DND-41 (cell line): ENCODE measurements around the gene DOHH.

Experiments used
- CTCF ChIP-seq: IDR thresholded peaks from 2 replicates; pipeline ENCODE4 v1.5.1; 2012; ENCODE audit warnings: borderline replicate concordance, low read length, moderate library complexity, mild to moderate bottlenecking; ENCODE audit not compliant: poor library complexity, severe bottlenecking; ENCODE audit errors: extremely low read depth
- EZH2 ChIP-seq: IDR thresholded peaks from 3 replicates; pipeline ENCODE4 v1.6.1; 2012; ENCODE audit warnings: borderline replicate concordance, low read depth, mild to moderate bottlenecking, moderate library complexity, low read length, inconsistent platforms; ENCODE audit not compliant: severe bottlenecking

DNA sequence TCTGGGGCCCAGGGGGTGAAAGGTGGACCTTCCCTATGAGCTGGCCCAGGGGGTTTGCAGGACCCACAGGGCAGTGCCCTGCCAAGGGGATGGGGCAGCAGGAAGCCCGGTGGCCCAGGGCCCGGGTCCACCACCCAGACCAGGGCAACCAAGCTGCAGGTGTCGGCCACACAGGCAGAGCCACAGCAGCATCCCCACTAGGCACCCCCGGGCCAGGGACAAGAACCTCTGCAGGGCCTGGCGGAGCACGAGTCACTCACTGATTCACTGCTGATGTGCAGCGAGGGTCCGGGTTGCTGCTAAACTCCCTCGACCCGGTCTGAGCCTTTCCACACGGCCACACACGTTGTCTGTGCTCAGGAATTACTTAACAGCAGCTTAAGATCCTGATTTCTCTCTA, 14.5 kb upstream of the DOHH start:
- TF ChIP-seq CTCF (no peak), EZH2 (no peak)
